GM12864 (cell line): ENCODE results near the gene EEFSEC.

Experiments used
- DNase-seq: peaks from one replicate; pipeline ENCODE4 v3.0.0-alpha.2; 2011; ENCODE audit warnings: low read depth
- H3K4me3 ChIP-seq: 2 replicates; pipeline ENCODE4 v1.5.1; 2011; ENCODE audit warnings: mild to moderate bottlenecking, low read depth, low read length, control low read depth
- TF ChIP-seq, protein P1 (sequence below): IDR thresholded peaks from 2 replicates; pipeline ENCODE4 v1.5.1; 2011; ENCODE audit warnings: low read depth, mild to moderate bottlenecking, moderate library complexity, low read length, control low read depth, inconsistent platforms; ENCODE audit errors: missing control alignments

Gene EEFSEC

DNA sequence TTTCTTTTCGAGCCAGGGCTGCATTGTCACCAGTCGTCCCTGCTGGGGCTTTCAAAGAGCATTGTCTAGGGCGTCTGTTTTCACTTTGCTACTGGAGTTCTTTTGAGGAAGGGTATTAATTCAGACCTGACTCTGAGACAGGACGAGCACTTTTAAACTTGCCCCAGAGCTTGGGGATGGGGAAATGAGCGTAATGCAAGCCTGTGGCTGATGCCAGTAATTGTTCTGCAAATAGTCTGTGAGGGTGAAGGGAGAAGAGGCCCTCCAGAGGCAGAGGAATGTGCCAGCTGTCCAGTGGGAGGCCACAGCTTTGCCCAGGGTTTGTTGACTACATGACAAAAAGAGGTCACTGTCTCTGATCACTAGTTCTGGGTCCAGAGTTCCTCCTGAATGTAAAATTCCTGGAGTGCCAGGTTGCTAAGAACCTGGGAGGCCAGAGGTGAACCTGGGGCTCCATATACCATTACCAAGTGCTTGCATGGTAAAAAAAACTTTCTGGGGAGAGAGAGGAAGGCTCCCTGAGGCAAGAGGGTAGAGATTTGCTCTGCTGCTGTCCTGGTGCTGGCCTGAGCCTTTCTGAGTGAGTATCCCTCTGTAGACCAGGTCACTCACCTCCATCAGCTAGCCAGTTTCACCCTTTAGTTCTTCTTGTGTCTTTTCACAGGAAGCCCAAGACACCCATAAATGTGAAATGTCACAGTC is 14.8 kb downstream of the EEFSEC start:
- H3K4me3 ChIP-seq = no peak overlapping the region
- TF ChIP-seq, protein P1, sequence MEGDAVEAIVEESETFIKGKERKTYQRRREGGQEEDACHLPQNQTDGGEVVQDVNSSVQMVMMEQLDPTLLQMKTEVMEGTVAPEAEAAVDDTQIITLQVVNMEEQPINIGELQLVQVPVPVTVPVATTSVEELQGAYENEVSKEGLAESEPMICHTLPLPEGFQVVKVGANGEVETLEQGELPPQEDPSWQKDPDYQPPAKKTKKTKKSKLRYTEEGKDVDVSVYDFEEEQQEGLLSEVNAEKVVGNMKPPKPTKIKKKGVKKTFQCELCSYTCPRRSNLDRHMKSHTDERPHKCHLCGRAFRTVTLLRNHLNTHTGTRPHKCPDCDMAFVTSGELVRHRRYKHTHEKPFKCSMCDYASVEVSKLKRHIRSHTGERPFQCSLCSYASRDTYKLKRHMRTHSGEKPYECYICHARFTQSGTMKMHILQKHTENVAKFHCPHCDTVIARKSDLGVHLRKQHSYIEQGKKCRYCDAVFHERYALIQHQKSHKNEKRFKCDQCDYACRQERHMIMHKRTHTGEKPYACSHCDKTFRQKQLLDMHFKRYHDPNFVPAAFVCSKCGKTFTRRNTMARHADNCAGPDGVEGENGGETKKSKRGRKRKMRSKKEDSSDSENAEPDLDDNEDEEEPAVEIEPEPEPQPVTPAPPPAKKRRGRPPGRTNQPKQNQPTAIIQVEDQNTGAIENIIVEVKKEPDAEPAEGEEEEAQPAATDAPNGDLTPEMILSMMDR = no peak
- DNase-seq = no peak

DNA sequence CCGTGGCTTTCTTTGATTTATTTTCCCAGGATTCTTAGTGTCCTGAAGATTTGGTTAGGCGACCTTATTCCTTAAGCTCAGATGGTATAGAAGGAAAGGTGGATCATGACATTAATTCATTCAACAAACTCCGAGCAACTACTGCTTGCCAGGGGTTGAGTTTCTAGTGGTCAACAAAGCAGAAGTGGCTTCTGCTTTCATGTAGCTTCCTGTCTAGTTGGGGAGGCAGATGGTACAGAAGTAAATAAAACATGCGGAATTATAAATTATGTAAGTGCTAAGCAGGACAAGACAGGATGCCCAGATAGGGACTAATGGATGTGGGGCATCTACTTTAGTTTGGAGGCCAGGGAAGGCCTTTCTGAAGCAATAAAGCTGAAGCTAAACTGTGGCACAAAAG is 15.6 kb downstream of the EEFSEC start:
- no peak overlapping the region for H3K4me3 ChIP-seq
- TF ChIP-seq, protein P1 = no peak
- DNase-seq = no peak

DNA sequence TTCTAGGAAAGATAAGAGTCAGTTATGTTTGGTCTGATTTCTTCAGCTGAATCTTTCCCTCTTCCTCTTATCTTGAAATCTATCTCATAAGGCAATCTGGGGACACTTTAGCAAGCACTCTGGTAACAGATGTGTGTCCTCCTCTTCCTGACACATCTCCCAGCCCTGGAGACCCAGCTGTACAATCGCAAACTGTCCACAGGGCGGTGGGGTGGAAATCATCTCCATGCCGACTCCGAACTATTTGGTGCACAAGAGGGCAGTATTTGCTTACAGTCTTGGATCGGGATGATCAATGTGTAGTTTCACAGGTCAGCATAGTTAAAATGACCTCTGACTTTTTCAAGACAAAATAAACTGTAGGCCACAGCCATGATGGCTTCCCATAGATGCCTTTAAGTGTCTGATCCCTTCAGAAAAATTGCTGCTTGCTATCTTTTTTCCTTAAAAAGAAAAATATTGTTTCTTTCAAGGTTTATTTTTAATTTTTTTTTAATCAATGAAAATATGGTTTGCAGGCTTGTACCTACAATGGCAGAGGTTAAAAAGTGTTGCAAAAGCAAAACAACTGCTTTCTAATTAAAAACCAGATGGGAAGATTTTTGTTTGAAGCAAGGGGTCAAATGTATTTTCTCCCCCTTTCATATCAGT is 17.7 kb downstream of the EEFSEC start:
- no peak for DNase-seq
- no peak overlapping the region for H3K4me3 ChIP-seq
- TF ChIP-seq, protein P1 = no peak

DNA sequence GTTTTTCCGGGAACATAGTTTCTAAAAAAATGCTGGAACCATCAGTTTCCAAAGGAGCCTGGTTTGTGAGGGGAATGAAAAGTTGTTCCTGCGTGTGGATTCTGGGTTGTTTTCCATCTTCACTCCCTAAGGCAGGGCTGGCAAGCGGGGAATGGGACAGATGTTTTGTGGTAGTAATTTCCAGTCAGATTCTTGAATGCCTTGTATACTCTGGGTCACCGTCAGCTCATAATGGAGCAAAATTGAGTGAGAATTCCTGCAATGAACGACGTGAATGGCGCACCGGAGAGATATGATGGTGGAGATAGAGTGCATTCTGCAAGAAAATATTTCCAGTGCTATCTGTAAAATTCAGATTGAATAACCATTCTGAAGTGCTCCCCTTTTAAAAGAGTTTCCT is 19.9 kb downstream of the EEFSEC start:
- DNase-seq = no peak
- no peak overlapping the region for H3K4me3 ChIP-seq
- TF ChIP-seq, protein P1 = no peak

DNA sequence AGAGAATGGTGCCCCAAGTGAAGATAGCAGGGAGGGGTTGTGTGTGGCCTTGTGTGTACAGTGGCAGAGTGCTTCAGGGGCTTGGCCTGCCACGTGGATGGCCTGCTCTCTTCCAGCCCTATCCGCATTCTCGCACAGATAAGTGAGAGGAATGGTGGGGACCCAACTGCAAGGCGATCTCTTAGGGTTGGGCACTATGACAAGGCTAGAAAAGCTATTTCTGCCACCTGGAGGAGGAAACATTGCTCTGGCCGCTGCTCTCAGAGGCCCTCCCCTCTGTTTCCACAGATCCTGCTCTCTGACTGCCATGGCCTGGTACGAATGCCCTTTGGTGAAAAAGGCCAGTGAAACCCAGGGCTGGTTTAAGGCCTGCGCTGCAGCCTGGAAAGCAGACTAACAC is 20.6 kb downstream of the EEFSEC start:
- DNase-seq = no peak
- TF ChIP-seq, protein P1 = no peak
- H3K4me3 ChIP-seq = no peak overlapping the region

DNA sequence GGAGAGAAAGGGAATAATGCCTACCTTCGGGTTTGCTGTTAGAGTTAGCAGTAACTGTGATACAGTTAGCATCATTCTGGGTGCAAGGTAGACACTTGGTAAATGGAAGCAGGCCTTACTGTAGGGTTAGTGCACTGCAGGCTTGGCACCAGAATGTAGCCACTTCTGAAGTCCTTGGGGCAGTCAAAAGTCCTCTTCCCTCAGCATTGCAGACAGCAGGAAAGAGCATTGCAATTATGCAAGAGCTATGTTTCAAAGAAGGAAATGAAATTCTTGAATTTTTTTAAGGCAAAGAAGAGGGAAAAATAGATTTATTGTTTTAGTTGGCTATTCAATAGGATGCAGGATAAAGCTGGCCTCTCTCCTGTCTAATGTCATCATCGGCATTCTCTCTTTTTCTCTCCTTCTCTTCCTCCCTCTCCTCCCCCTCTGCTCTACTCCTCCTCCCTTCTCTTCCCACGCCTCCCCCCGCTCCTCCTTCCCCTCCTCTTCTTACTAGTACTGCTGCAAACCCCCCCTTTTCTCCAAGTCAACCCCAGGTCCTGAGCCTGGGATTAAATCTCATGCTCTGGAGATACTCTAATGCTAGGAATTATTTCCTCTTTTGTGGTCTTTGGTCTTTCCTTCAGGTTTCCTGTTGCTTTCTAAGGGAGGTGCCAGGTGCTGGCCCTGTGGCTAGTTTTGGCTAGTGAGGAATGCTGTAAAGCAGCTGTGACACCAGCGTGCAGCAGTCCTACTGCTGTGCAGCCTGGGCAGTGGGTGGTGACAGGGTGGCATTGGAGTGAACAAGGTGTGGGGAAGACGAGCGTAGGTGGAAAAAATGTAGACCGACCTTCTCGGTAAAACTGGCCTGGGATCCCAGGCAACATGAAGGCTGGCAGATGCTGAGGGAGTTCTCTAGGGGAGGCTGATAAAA is 21.7 kb downstream of the EEFSEC start:
- DNase-seq = no peak
- H3K4me3 ChIP-seq = no peak overlapping the region
- TF ChIP-seq, protein P1 = no peak
